Measurements from ENCODE around the gene MRPL55.
A peak's percentile ranks its signal among the peaks of the same experiment; 100 is the strongest.

MRPL55 gene

GRCh38 chr1:228105996-228106799 lies 2.9 kb downstream of the MRPL55 start:
- TF ChIP-seq SPI1 (IDR thresholded peaks at IDR 0.05; ENCODE audit: borderline replicate concordance, low read depth) (no peak), POLR2AphosphoS5 (IDR thresholded peaks at IDR 0.05; ENCODE audit: low read depth) (no peak), GABPA (IDR thresholded peaks at IDR 0.05; ENCODE audit: low read depth) (no peak), REST (IDR thresholded peaks at IDR 0.05; ENCODE audit: insufficient replicate concordance, low read depth) (no peak), CTCF (IDR thresholded peaks at IDR 0.05; ENCODE audit: insufficient read depth, low read length) (no peak)
- DNase-seq (ENCODE audit: low read depth in 1 of 2, low spot score in 1 of 2), result no peak
- Histone ChIP-seq H3K4me3 (replicated peaks; ENCODE audit: insufficient read depth, low read length) (no peak overlapping the region), H3K27ac (replicated peaks) (no peak overlapping the region), H3K27me3 (ENCODE audit: insufficient read depth, poor library complexity, severe bottlenecking) (no peaks in the 10 kb centered on the region)

GRCh38 chr1:228105270-228105995 lies 3.7 kb downstream of the MRPL55 start:
- H3K27ac ChIP-seq (replicated peaks), result no peak overlapping the region
- no peak overlapping the region for H3K4me3 ChIP-seq (replicated peaks; ENCODE audit: insufficient read depth, low read length)
- TF ChIP-seq POLR2AphosphoS5 (IDR thresholded peaks at IDR 0.05; ENCODE audit: low read depth), result no peak; the same call in 1 of the 2 replicates
- no peak for TF ChIP-seq CTCF (IDR thresholded peaks at IDR 0.05; ENCODE audit: insufficient read depth, low read length)
- TF ChIP-seq REST (IDR thresholded peaks at IDR 0.05; ENCODE audit: insufficient replicate concordance, low read depth), result no peak
- no peak for TF ChIP-seq SPI1 (IDR thresholded peaks at IDR 0.05; ENCODE audit: borderline replicate concordance, low read depth)
- no peak for TF ChIP-seq GABPA (IDR thresholded peaks at IDR 0.05; ENCODE audit: low read depth)
- DNase-seq (ENCODE audit: low read depth in 1 of 2, low spot score in 1 of 2), result no peak
- H3K27me3 ChIP-seq (ENCODE audit: insufficient read depth, poor library complexity, severe bottlenecking), result no peaks in the 10 kb centered on the region

- Histone ChIP-seq H3K27ac (replicated peaks) (peak overlapping the region; percentile 83), H3K4me3 (replicated peaks; ENCODE audit: insufficient read depth, low read length) (no peak overlapping the region), H3K27me3 (ENCODE audit: insufficient read depth, poor library complexity, severe bottlenecking) (no peaks in the 10 kb centered on the region)
- no peak for DNase-seq (ENCODE audit: low read depth in 1 of 2, low spot score in 1 of 2)
- TF ChIP-seq CTCF (IDR thresholded peaks at IDR 0.05; ENCODE audit: insufficient read depth, low read length) (no peak), SPI1 (IDR thresholded peaks at IDR 0.05; ENCODE audit: borderline replicate concordance, low read depth) (no peak), GABPA (IDR thresholded peaks at IDR 0.05; ENCODE audit: low read depth) (no peak), REST (IDR thresholded peaks at IDR 0.05; ENCODE audit: insufficient replicate concordance, low read depth) (no peak), POLR2AphosphoS5 (IDR thresholded peaks at IDR 0.05; ENCODE audit: low read depth) (no peak)
These were observed 4.4 kb downstream of the MRPL55 start for GRCh38 chr1:228104526-228105269.
